Ovary (tissue), 3 donors: ENCODE data around the gene TMPO.

Experiments
- POLR2A ChIP-seq: fragments of 450-650 bp; IDR thresholded peaks from one replicate; pipeline ENCODE4 v1.6.1; 2017; ENCODE audit warnings: antibody characterized with exemption, mild to moderate bottlenecking, moderate library complexity
- TF ChIP-seq, protein P1 (sequence below), 3 donors: fragments of 450-650 bp in 2 of 3; fragments of 200-600 bp in 1 of 3; IDR thresholded peaks; one replicate each; pipeline versions ENCODE4 v1.5.1 to v1.8.0; 2016 to 2022; ENCODE audit warnings: antibody characterized with exemption in 3 of 3, mild to moderate bottlenecking in 1 of 3
- donor health status: DM: no; HTN: no; CAD: no.

DNA sequence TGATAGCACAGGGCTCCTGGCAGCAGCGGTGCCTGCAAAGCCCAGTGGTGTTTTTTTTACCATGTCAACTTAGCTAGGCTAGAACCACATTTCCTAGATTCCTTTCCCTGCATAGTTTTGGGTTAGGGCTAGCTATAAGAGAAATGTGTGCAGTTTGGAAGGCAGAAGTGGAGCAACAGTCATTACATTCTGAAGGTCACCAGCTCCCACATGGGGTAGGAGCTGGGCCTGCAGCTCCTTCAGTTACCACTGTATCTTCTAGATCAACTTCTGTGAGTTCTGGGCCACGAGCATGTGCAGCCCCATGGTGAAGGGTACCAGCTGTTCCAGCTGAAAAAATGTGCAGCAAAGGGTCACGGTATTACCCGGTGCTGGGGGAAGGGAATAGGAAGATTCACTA is 75.8 kb downstream of the TMPO start:
- no peak for TF ChIP-seq POLR2A
- TF ChIP-seq, protein P1, sequence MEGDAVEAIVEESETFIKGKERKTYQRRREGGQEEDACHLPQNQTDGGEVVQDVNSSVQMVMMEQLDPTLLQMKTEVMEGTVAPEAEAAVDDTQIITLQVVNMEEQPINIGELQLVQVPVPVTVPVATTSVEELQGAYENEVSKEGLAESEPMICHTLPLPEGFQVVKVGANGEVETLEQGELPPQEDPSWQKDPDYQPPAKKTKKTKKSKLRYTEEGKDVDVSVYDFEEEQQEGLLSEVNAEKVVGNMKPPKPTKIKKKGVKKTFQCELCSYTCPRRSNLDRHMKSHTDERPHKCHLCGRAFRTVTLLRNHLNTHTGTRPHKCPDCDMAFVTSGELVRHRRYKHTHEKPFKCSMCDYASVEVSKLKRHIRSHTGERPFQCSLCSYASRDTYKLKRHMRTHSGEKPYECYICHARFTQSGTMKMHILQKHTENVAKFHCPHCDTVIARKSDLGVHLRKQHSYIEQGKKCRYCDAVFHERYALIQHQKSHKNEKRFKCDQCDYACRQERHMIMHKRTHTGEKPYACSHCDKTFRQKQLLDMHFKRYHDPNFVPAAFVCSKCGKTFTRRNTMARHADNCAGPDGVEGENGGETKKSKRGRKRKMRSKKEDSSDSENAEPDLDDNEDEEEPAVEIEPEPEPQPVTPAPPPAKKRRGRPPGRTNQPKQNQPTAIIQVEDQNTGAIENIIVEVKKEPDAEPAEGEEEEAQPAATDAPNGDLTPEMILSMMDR (IDR thresholded peaks at IDR 0.05), result no peak
